K562 (cell line): Measurements from ENCODE around the gene ZNF607. TPM values are rescaled to one million over a fixed set of nuclear protein-coding genes. Genes with fewer than 3 reads are reported as not detected.
A peak's percentile ranks its signal among the peaks of the same experiment; 100 is the strongest.

Experiments used
- FOXK1 ChIP-seq: sonication (generic); formaldehyde crosslinking; IDR thresholded peaks from 2 replicates; pipeline ENCODE4 v1.8.0; 2022; ENCODE audit warnings: missing genetic modification reagents, mild to moderate bottlenecking, borderline replicate concordance
- MTA1 ChIP-seq: fragments of 450-650 bp; IDR thresholded peaks from 2 replicates; pipeline ENCODE4 v1.6.1; 2017; ENCODE audit warnings: borderline replicate concordance
- RBM15 ChIP-seq: fragments of 200-400 bp; formaldehyde crosslinking; IDR thresholded peaks from 2 replicates; pipeline ENCODE4 v1.6.1; 2018; ENCODE audit warnings: mild to moderate bottlenecking, low read length, moderate library complexity; ENCODE audit not compliant: insufficient read depth
- SIN3A ChIP-seq, 2 experiments: fragments of 150-350 bp in 1 of 2; IDR thresholded peaks; 2 replicates each; pipeline ENCODE4 v1.6.1; 2011 to 2016; ENCODE audit warnings: borderline replicate concordance in 2 of 2, low read depth in 2 of 2, low read length in 2 of 2, mild to moderate bottlenecking in 2 of 2, moderate library complexity in 2 of 2; ENCODE audit not compliant: control insufficient read depth in 1 of 2
- ZEB2 ChIP-seq: fragments of 450-650 bp; IDR thresholded peaks from 2 replicates; pipeline ENCODE4 v1.6.1; 2016
- ZNF316 ChIP-seq: fragments of 450-650 bp; IDR thresholded peaks from 2 replicates; pipeline ENCODE4 v1.6.1; 2016
- ZNF324 ChIP-seq: fragments of 250-450 bp; sonication (Bioruptor Pico); IDR thresholded peaks from 2 replicates; pipeline ENCODE4 v1.4.0; 2020; ENCODE audit warnings: mild to moderate bottlenecking
- ZNF384 ChIP-seq: IDR thresholded peaks from 2 replicates; pipeline ENCODE4 v1.6.1; 2012; ENCODE audit warnings: low read depth, low read length, improper control_type of control experiment
- polyA plus RNA-seq, 8 experiments: library from polyadenylated mRNA; depleted of rRNA in 4 of 8; stranded (reverse) in 5 of 8; unstranded in 3 of 8; fragments of >200 nt; fragmentation: Nextera tagmentation in 2 of 8; fragmentation: Illumina TruSeq in 1 of 8; extraction: Ambion mirVana in 2 of 8; extraction: Trizol in 1 of 8; gene quantifications; 2 replicates each; pipeline versions ENCODE4 v1.2.1 to v1.2.3, GENCODE V29; 2011 to 2014; ENCODE audit warnings: inconsistent platforms in 1 of 8, missing spikeins in 1 of 8
- total RNA-seq, 7 experiments: library from RNA; depleted of rRNA in 6 of 7; stranded (reverse); fragments of >200 nt in 6 of 7; fragmentation: Illumina TruSeq in 2 of 7; extraction: Trizol in 2 of 7; gene quantifications; 2 replicates each; pipeline versions ENCODE4 v1.2.1 to v1.2.3, GENCODE V29; 2011 to 2021; ENCODE audit warnings: low replicate concordance in 1 of 7
- TF ChIP-seq, protein P1 (sequence below), 2 experiments: fragments of 450-650 bp in 1 of 2; sonication (generic) in 1 of 2; formaldehyde crosslinking in 1 of 2; IDR thresholded peaks; 2 replicates each; pipeline versions ENCODE4 v1.7.1 to v1.9.0; 2016 to 2022; ENCODE audit warnings: inconsistent platforms in 1 of 2, mild to moderate bottlenecking in 1 of 2, missing genetic modification reagents in 1 of 2
- TF ChIP-seq, protein P2 (sequence below): fragments of 250-450 bp; sonication (Bioruptor Pico); IDR thresholded peaks from 2 replicates; pipeline ENCODE4 v1.5.1; 2021; ENCODE audit warnings: mild to moderate bottlenecking
- TF ChIP-seq, protein P3 (sequence below): fragments of 250-450 bp; sonication (Bioruptor Pico); IDR thresholded peaks from 2 replicates; pipeline ENCODE4 v1.8.0; 2022; ENCODE audit warnings: moderate library complexity, mild to moderate bottlenecking, inconsistent platforms

Gene ZNF607
- total and polyA plus RNA-seq, 9 of the 15 experiments (the other 6 are each of a cell fraction or from before 2014, with no cell fraction given) = 0.65 to 5.1 (median 3.6) TPM

- TF ChIP-seq, protein P1, sequence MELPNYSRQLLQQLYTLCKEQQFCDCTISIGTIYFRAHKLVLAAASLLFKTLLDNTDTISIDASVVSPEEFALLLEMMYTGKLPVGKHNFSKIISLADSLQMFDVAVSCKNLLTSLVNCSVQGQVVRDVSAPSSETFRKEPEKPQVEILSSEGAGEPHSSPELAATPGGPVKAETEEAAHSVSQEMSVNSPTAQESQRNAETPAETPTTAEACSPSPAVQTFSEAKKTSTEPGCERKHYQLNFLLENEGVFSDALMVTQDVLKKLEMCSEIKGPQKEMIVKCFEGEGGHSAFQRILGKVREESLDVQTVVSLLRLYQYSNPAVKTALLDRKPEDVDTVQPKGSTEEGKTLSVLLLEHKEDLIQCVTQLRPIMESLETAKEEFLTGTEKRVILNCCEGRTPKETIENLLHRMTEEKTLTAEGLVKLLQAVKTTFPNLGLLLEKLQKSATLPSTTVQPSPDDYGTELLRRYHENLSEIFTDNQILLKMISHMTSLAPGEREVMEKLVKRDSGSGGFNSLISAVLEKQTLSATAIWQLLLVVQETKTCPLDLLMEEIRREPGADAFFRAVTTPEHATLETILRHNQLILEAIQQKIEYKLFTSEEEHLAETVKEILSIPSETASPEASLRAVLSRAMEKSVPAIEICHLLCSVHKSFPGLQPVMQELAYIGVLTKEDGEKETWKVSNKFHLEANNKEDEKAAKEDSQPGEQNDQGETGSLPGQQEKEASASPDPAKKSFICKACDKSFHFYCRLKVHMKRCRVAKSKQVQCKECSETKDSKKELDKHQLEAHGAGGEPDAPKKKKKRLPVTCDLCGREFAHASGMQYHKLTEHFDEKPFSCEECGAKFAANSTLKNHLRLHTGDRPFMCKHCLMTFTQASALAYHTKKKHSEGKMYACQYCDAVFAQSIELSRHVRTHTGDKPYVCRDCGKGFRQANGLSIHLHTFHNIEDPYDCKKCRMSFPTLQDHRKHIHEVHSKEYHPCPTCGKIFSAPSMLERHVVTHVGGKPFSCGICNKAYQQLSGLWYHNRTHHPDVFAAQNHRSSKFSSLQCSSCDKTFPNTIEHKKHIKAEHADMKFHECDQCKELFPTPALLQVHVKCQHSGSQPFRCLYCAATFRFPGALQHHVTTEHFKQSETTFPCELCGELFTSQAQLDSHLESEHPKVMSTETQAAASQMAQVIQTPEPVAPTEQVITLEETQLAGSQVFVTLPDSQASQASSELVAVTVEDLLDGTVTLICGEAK (IDR thresholded peaks at IDR 0.05) = no peak
- TF ChIP-seq, protein P1 (CRISPR knock-in tag; IDR thresholded peaks at IDR 0.05) = no peak
- no peak for TF ChIP-seq ZNF384
- TF ChIP-seq RBM15 = no peak
- TF ChIP-seq ZEB2 = peak; percentile 76
- TF ChIP-seq, protein P2, sequence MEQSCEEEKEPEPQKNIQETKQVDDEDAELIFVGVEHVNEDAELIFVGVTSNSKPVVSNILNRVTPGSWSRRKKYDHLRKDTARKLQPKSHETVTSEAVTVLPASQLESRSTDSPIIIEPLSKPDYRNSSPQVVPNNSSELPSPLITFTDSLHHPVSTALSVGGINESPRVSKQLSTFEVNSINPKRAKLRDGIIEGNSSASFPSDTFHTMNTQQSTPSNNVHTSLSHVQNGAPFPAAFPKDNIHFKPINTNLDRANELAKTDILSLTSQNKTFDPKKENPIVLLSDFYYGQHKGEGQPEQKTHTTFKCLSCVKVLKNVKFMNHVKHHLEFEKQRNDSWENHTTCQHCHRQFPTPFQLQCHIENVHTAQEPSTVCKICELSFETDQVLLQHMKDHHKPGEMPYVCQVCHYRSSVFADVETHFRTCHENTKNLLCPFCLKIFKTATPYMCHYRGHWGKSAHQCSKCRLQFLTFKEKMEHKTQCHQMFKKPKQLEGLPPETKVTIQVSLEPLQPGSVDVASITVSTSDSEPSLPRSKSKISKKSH (CRISPR knock-in tag) = no peak
- TF ChIP-seq, protein P3, sequence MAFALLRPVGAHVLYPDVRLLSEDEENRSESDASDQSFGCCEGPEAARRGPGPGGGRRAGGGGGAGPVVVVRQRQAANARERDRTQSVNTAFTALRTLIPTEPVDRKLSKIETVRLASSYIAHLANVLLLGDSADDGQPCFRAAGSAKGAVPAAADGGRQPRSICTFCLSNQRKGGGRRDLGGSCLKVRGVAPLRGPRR (CRISPR knock-in tag) = no peak
- no peak for TF ChIP-seq ZNF316
- no peak for TF ChIP-seq ZNF324
- TF ChIP-seq FOXK1 (CRISPR knock-in tag) = no peak
- TF ChIP-seq SIN3A (IDR thresholded peaks at IDR 0.05; ENCODE audit: borderline replicate concordance in 2 of 2, control insufficient read depth in 1 of 2, low read depth in 2 of 2, low read length in 2 of 2) = peak in 1 of 2 experiments; percentile 52; a peak in 2 of 4 replicates
- TF ChIP-seq MTA1 = no peak
Observed at GRCh38 chr19:37719111-37719926, at the start of gene ZNF607 (continued).
